GM12891 (cell line): ENCODE results near the gene EFHC2.

Experiments used
- PAX5 ChIP-seq: IDR thresholded peaks from 2 replicates; pipeline ENCODE4 v1.6.1; 2011; ENCODE audit warnings: low read length, moderate library complexity, mild to moderate bottlenecking; ENCODE audit not compliant: insufficient read depth, severe bottlenecking
- POLR2A ChIP-seq: IDR thresholded peaks from 2 replicates; pipeline ENCODE4 v1.6.1; 2011; ENCODE audit warnings: low read depth, low read length, control low read depth
- POLR2AphosphoS5 ChIP-seq: IDR thresholded peaks from 2 replicates; pipeline ENCODE4 v1.6.1; 2011; ENCODE audit warnings: low read depth, low read length, control low read depth
- POU2F2 ChIP-seq: IDR thresholded peaks from 2 replicates; pipeline ENCODE4 v1.6.1; 2011; ENCODE audit warnings: low read depth, mild to moderate bottlenecking, control low read depth, low read length, moderate library complexity
- SPI1 ChIP-seq: IDR thresholded peaks from 2 replicates; pipeline ENCODE4 v1.6.1; 2011; ENCODE audit warnings: low read depth, low read length, control low read depth
- TAF1 ChIP-seq: IDR thresholded peaks from 2 replicates; pipeline ENCODE4 v1.6.1; 2011; ENCODE audit warnings: low read depth, low read length, control low read depth

- no peak for TF ChIP-seq POLR2A
- TF ChIP-seq POLR2AphosphoS5: no peak
- no peak for TF ChIP-seq TAF1
- TF ChIP-seq PAX5: no peak
- TF ChIP-seq POU2F2: no peak
- no peak for TF ChIP-seq SPI1
Measured at GRCh38 chrX:44314808-44315207, 28.7 kb downstream of the EFHC2 start.
